Esophagus muscularis mucosa (tissue), 4 donors: Measurements from ENCODE around the gene FGF14. TPM values are rescaled to one million over a fixed set of nuclear protein-coding genes. Genes with fewer than 3 reads are reported as not detected.
A peak's percentile ranks its signal among the peaks of the same experiment; 100 is the strongest.

ENCODE experiments used
- DNase-seq: peaks from one replicate; pipeline ENCODE4 v3.0.0-alpha.2; 2017; ENCODE audit errors: extremely low spot score
- H3K27ac ChIP-seq, 4 donors: fragments of 200-600 bp; sonication (generic); replicated peaks in 1 of 4; 1 replicate in 3 of 4; 2 replicates in 1 of 4; pipeline ENCODE4 v1.5.1; 2016 to 2019; ENCODE audit warnings: mild to moderate bottlenecking in 1 of 4
- H3K27me3 ChIP-seq, 4 donors: fragments of 200-600 bp; sonication (generic); one replicate each; pipeline versions ENCODE4 v1.5.1 to v1.6.0; 2016 to 2019
- H3K36me3 ChIP-seq, 4 donors: fragments of 200-600 bp; sonication (generic); one replicate each; pipeline ENCODE4 v1.5.1; 2016 to 2019
- H3K4me1 ChIP-seq, 4 donors: fragments of 200-600 bp; sonication (generic); one replicate each; pipeline ENCODE4 v1.5.1; 2016 to 2019
- H3K4me3 ChIP-seq, 4 donors: fragments of 200-600 bp; sonication (generic); 1 replicate in 2 of 4; 2 replicates in 2 of 4; pipeline ENCODE4 v1.5.1; 2016 to 2019; ENCODE audit warnings: mild to moderate bottlenecking in 4 of 4, moderate library complexity in 1 of 4
- H3K9me3 ChIP-seq, 4 donors: fragments of 200-600 bp; sonication (generic); 1 replicate in 3 of 4; 2 replicates in 1 of 4; pipeline ENCODE4 v1.5.1; 2016 to 2019
- CTCF ChIP-seq, 3 experiments: fragments of 200-600 bp in 2 of 3; fragments of 450-650 bp in 1 of 3; sonication (generic) in 2 of 3; IDR thresholded peaks; one replicate each; pipeline ENCODE4 v1.5.1; 2017 to 2019; ENCODE audit warnings: antibody characterized with exemption in 3 of 3, mild to moderate bottlenecking in 2 of 3, moderate library complexity in 1 of 3
- EP300 ChIP-seq: sonication (generic); formaldehyde crosslinking; IDR thresholded peaks from one replicate; pipeline ENCODE4 v1.6.1; 2017; ENCODE audit warnings: antibody characterized with exemption
- POLR2A ChIP-seq: fragments of 450-650 bp; IDR thresholded peaks from one replicate; pipeline ENCODE4 v1.6.1; 2017; ENCODE audit warnings: antibody characterized with exemption, moderate library complexity, mild to moderate bottlenecking, low read depth
- POLR2AphosphoS5 ChIP-seq, 2 donors: sonication (generic); formaldehyde crosslinking; IDR thresholded peaks; one replicate each; pipeline ENCODE4 v1.6.1; 2017; ENCODE audit warnings: antibody characterized with exemption in 2 of 2
- WGBS: methylation state at CpG from one replicate; pipeline ENCODE4 v1.1.5; 2018; 5-methylcytosine and 5-hydroxymethylcytosine counted together
- intact Hi-C: fragments of 100-400 bp; cut with DNase I; formaldehyde crosslinking; loops from one replicate; pipeline ENCODE4 v1.15.1; 2023
- total RNA-seq, 4 donors: library from RNA; depleted of rRNA; stranded (reverse); fragments of >200 nt; gene quantifications; one replicate each; pipeline versions ENCODE4 v1.1.0 to v1.2.1, GENCODE V29; 2016

The FGF14 gene
- total RNA-seq, 4 donors from 2014 or later = 0.33 to 2.1 (median 0.87) TPM

DNA sequence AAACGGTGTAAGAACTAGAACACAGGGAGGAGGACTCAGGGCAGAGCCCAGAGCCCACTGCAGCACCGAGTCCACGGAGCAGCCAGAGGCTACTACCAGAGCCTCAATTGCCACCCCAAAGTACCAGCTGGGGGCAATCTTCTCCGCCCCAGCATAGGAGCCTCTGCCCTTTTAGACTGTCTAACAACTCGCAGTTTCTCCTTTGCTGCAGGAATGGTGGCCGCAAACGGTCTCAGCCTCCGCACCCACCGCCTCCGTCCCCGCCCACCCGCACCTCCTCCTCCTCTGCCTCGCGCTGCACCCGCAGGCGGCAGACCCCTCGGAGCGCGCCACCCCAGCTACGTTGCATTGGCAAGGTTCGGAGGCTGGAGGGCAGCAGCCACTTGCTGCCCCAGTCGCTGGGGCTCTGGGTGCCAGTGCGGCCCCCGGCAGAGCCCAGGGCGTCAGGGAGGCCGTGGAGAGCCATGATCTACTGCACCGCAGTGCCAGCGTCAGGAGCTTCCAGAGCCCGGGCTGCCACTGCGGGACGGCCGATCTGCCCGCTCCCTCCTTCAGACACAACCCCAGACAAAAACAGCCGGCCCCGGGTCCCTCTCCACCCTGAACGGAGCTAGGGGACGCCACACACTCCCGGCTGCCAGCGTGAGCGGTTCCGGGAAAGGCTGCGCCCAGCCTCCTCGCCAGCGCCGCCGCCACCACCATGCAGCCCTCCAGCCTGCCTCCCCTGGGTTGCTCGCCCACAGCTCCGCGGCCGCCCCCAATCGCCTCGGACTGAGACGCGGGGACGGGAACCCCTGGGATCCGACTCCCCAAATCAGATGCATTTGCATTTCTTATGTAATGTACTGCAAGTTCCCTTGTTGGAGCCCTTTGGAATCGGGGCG is 1.8 kb downstream of the FGF14 start:
- peak overlapping the region; percentile 58 to 81 (median 74) for H3K27ac ChIP-seq
- DNase-seq = no peak
- under 1% methylated on average over 30 of the region's 58 CpGs for WGBS
- H3K9me3 ChIP-seq = no peaks in the 10 kb centered on the region
- intact Hi-C loops = loop anchor here (2.0 to 10.0 kb wide), 2 partner anchors 201 to 255 kb away; no protein-coding TSS in a partner anchor
- no peaks in the 10 kb centered on the region for H3K36me3 ChIP-seq
- peak overlapping the region; percentile 59 to 77 (median 66) for H3K4me3 ChIP-seq
- H3K27me3 ChIP-seq = peaks cover 0 to 32% (median 9%) of the 10 kb centered on the region in 4 donors
- peaks cover 5 to 48% (median 31%) of the 10 kb centered on the region in 4 donors for H3K4me1 ChIP-seq
- no peak for TF ChIP-seq EP300
- no peak for TF ChIP-seq POLR2AphosphoS5 (IDR thresholded peaks at IDR 0.05)
- no peak for TF ChIP-seq CTCF (IDR thresholded peaks at IDR 0.05)
- no peak for TF ChIP-seq POLR2A

DNA sequence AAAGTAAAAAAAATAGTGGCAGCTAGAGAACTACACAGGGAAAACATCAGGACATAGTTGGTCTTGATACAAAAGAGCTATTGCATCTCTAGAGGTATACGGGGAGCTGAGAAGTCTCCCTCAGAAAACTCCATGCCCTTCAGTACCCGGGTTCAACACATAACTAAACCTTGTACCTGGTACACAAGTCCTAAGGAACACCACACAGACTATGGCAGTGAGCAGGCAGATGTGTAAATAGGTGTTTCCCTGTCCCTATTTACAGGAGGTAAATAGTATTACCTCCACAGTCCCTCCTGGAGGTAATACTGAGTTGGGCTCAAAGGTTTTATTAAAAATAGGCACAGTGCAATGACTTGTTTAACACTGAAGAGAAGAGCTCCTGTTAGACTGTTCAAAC is 5.9 kb downstream of the FGF14 start:
- DNase-seq = no peak
- no peak overlapping the region for H3K4me3 ChIP-seq
- H3K4me1 ChIP-seq = peaks cover 5 to 40% (median 31%) of the 10 kb centered on the region in 4 donors
- H3K9me3 ChIP-seq = no peaks in the 10 kb centered on the region
- intact Hi-C loops = no loop called here
- TF ChIP-seq EP300 = no peak
- TF ChIP-seq CTCF (IDR thresholded peaks at IDR 0.05) = no peak
- TF ChIP-seq POLR2A = no peak
- no peak for TF ChIP-seq POLR2AphosphoS5 (IDR thresholded peaks at IDR 0.05)
- peak overlapping the region in 1 of 4 donors; percentile 87 for H3K27ac ChIP-seq
- H3K27me3 ChIP-seq = peaks cover 0 to 15% (median 6%) of the 10 kb centered on the region in 4 donors
- 94% methylated on average over 2 of the region's 2 CpGs for WGBS
- no peaks in the 10 kb centered on the region for H3K36me3 ChIP-seq

DNA sequence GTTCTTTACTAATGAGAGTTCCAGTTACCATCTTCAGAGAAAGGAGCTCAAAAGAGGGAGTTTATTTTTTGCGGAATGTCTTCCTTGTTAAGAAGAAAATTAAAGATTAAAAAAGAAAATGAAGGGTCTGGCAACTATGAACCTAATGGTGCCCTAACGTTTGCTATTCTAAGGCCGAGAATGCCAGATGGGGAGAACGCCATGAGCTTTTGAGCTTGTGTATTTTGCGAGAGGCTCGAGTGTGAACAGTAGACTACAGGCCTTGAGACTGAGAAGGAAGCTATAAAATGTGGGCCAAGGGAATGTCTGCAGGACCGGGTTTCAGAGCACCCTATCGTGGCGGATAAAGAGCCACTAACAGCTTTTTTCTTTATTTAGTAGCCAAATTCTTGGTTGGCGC is 6.7 kb downstream of the FGF14 start:
- Histone ChIP-seq H3K27me3 (peaks cover 0 to 8% (median 2%) of the 10 kb centered on the region in 4 donors), H3K36me3 (no peaks in the 10 kb centered on the region), H3K4me1 (peaks cover 0 to 32% (median 23%) of the 10 kb centered on the region in 4 donors), H3K9me3 (no peaks in the 10 kb centered on the region), H3K27ac (peak overlapping the region; percentile 81 to 87 (median 86)), H3K4me3 (peak overlapping the region; percentile 72 to 93 (median 88))
- WGBS = 86% methylated on average over 10 of the region's 10 CpGs
- no peak for DNase-seq
- intact Hi-C loops = no loop called here
- no peak for TF ChIP-seq CTCF (IDR thresholded peaks at IDR 0.05)
- TF ChIP-seq EP300 = no peak
- no peak for TF ChIP-seq POLR2A
- no peak for TF ChIP-seq POLR2AphosphoS5 (IDR thresholded peaks at IDR 0.05)

DNA sequence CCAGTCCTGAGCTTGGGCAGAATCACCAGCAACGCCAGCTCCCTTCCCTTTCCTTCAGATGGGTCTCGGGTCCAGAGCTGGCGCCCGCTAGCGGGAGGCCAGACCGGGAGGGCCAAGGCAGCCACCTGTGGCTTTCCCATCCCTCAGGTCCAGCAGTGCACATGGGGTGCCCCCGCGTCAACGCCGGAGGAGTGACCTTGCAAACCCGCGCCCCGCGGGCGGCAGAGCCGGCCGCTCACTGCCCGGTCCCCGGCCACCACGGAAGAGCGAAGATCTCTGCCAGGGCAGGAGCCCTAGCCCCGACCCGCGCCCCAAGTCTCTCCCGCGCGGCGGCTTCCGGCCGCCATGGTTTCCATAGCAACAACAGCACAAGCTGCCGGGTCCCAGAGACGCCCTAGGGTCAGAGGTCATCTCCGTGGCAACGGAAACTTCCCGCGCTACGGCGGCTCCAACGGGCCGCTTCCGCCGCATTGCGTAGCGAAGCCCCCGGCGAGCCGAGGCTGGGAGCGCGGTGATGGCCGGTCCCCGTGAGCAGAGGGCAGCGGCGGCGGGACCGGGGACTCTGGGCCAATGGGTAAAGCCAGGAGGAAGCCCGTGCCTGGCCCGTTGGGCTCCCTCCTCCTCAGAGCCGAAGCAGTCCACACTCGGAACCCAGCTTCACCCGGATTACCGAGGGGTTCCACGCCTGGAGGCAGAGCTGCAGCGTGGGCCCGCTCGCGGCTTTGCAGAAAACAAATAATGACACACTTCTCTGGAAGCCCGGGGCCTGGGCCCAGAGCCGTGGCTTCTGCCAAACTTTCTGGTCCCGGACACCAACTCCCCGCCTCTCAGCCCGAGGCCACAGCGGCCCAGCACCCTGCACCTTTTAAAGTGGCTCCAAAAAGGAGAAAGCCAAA is 7.4 kb downstream of the FGF14 start:
- peak; percentile 20 for TF ChIP-seq POLR2A
- TF ChIP-seq CTCF (IDR thresholded peaks at IDR 0.05) = peak in 2 of 3 experiments; percentile 18 to 21
- no peak for TF ChIP-seq EP300
- TF ChIP-seq POLR2AphosphoS5 (IDR thresholded peaks at IDR 0.05) = peak; percentile 90 to 91
- no peaks in the 10 kb centered on the region for H3K27me3 ChIP-seq
- peak overlapping the region; percentile 81 to 87 (median 86) for H3K27ac ChIP-seq
- 3% methylated on average over 19 of the region's 72 CpGs for WGBS
- H3K4me1 ChIP-seq = peaks cover 0 to 24% (median 15%) of the 10 kb centered on the region in 4 donors
- H3K36me3 ChIP-seq = no peaks in the 10 kb centered on the region
- intact Hi-C loops = no loop called here
- H3K4me3 ChIP-seq = peak overlapping the region; percentile 72 to 93 (median 88)
- DNase-seq = peak; percentile 98
- H3K9me3 ChIP-seq = no peaks in the 10 kb centered on the region
